ENCODE results near the gene MAGED2. TPM values are rescaled to one million over a fixed set of nuclear protein-coding genes. Genes with fewer than 3 reads are reported as not detected.

MAGED2 gene
- total and polyA plus RNA-seq, 10 of the 15 experiments (the other 5 are each of a cell fraction or from before 2014, with no cell fraction given) = 25.6 to 47.8 (median 38.4) TPM

- Histone ChIP-seq H3K4me2 (ENCODE audit: control insufficient read depth, insufficient read depth) (no peak overlapping the region), H2AFZ (ENCODE audit: control insufficient read depth, low read depth, low read length) (no peak overlapping the region), H3K27me3 (replicated peaks in 1 of 2; ENCODE audit: control insufficient read depth in 2 of 2, insufficient read depth in 2 of 2, low read length in 1 of 2) (no peaks in the 10 kb centered on the region), H3K9me3 (replicated peaks; ENCODE audit: control insufficient read depth, insufficient read depth, low read length) (no peaks in the 10 kb centered on the region), H3K4me1 (ENCODE audit: control insufficient read depth, insufficient read depth, low read length) (no peaks in the 10 kb centered on the region), H3K36me3 (ENCODE audit: control insufficient read depth in 2 of 2, insufficient read depth in 2 of 2, low read length in 1 of 2) (no peaks in the 10 kb centered on the region), H3K27ac (ENCODE audit: control insufficient read depth, insufficient read depth) (no peak overlapping the region), H3K4me3 (no peak overlapping the region), H3K9ac (ENCODE audit: control insufficient read depth, insufficient read depth, low read length) (no peak overlapping the region), H3K79me2 (ENCODE audit: control insufficient read depth, insufficient read depth, low read length) (no peaks in the 10 kb centered on the region), H4K20me1 (ENCODE audit: control insufficient read depth, insufficient read depth) (no peaks in the 10 kb centered on the region)
- no TSS peak for BruUV-seq (replicated peaks)
- WGBS (ENCODE audit: insufficient coverage, insufficient replicate concordance, low lambda C conversion rate, missing lambda C conversion rate) = 28% methylated on average over 21 of the region's 21 CpGs
- ChIA-PET POLR2A (no interaction called here), CTCF (interaction anchor here (0.6 kb wide), 1 partner anchor 808 kb away, joined by 3 read pairs; no protein-coding TSS in a partner anchor), RAD21 (ENCODE audit: unreplicated experiment) (no interaction called here), SMC1A (ENCODE audit: uncharacterized antibody, unreplicated experiment) (no interaction called here)
- no peak for TF ChIP-seq PAX8 (IDR thresholded peaks at IDR 0.05)
- TF ChIP-seq ZNF592 (IDR thresholded peaks at IDR 0.05) = no peak
- TF ChIP-seq YY1 (IDR thresholded peaks at IDR 0.05; ENCODE audit: low read depth, low read length) = no peak
- no peak for TF ChIP-seq MYC (IDR thresholded peaks at IDR 0.05; ENCODE audit: insufficient read depth, insufficient read length, insufficient replicate concordance, low read length, severe bottlenecking)
- TF ChIP-seq KDM1A (IDR thresholded peaks at IDR 0.05; ENCODE audit: borderline replicate concordance) = no peak
- TF ChIP-seq CBX5 (IDR thresholded peaks at IDR 0.05; ENCODE audit: low read depth) = no peak
- TF ChIP-seq MEF2B (IDR thresholded peaks at IDR 0.05; ENCODE audit: partially characterized antibody, poor library complexity, severe bottlenecking) = no peak
- no peak for TF ChIP-seq MLLT1 (IDR thresholded peaks at IDR 0.05)
- TF ChIP-seq CHD2 (IDR thresholded peaks at IDR 0.05; ENCODE audit: borderline replicate concordance, low read depth, low read length) = no peak
- no peak for TF ChIP-seq ZSCAN29 (IDR thresholded peaks at IDR 0.05)
- no peak for TF ChIP-seq MTA2 (IDR thresholded peaks at IDR 0.05; ENCODE audit: low read depth)
- TF ChIP-seq BRCA1 (IDR thresholded peaks at IDR 0.05; ENCODE audit: low read depth, low read length) = no peak
- in situ Hi-C loops (cut with MboI) = no loop called here
- intact Hi-C loops (cut with micrococcal nuclease; ENCODE audit: unreplicated experiment) = no loop called here
- no peak for DNase-seq (ENCODE audit: low read depth, low spot score)
- ATAC-seq = no peak
- no peak for FAIRE-seq
These were observed 49.2 kb upstream of the MAGED2 start for GRCh38 chrX:54758114-54759055.

Data from GM12878 (cell line).